HUES64 (cell line): Measurements from ENCODE around the gene SLC9A1. TPM values are rescaled to one million over a fixed set of nuclear protein-coding genes. Genes with fewer than 3 reads are reported as not detected.
"Not testable (repeated sequence)": the region's sequence is repeated elsewhere in the genome, so short reads cannot be mapped to it uniquely, and the experiment has no call there.

Experiments
- H3K27ac ChIP-seq: 2 replicates; pipeline ENCODE4 v1.7.0; 2013; ENCODE audit warnings: low read depth, low read length, inconsistent platforms
- H3K27me3 ChIP-seq: 2 replicates; pipeline ENCODE4 v1.6.1; 2013; ENCODE audit warnings: mild to moderate bottlenecking, low read length; ENCODE audit not compliant: insufficient read depth
- H3K36me3 ChIP-seq: 2 replicates; pipeline ENCODE4 v1.6.1; 2013; ENCODE audit warnings: mild to moderate bottlenecking, low read length; ENCODE audit not compliant: insufficient read depth
- H3K4me1 ChIP-seq: 2 replicates; pipeline ENCODE4 v1.6.1; 2013; ENCODE audit warnings: mild to moderate bottlenecking, low read length, moderate library complexity; ENCODE audit not compliant: insufficient read depth
- H3K4me3 ChIP-seq: 2 replicates; pipeline ENCODE4 v1.5.1; 2013; ENCODE audit warnings: mild to moderate bottlenecking, low read length, moderate library complexity
- H3K9ac ChIP-seq: 2 replicates; pipeline ENCODE4 v1.6.1; 2013; ENCODE audit warnings: mild to moderate bottlenecking, low read depth, low read length
- H3K9me3 ChIP-seq: 2 replicates; pipeline ENCODE4 v1.6.1; 2013; ENCODE audit warnings: low read depth, low read length; ENCODE audit not compliant: insufficient read depth
- WGBS: fragments of 150-250, 120-280 bp; methylation state at CpG from one replicate; pipeline ENCODE4 v1.1.7; 2013; ENCODE audit warnings: missing lambda C conversion rate; 5-methylcytosine and 5-hydroxymethylcytosine counted together
- polyA plus RNA-seq, 2 experiments: library from polyadenylated mRNA; stranded (reverse); fragments of 50-300 nt; gene quantifications; one replicate each; pipeline ENCODE4 v1.2.3, GENCODE V29; 2013

Gene SLC9A1
- 17.4 TPM for polyA plus RNA-seq (2013, experiment 1 of 2)
- polyA plus RNA-seq (2013, experiment 2 of 2), result 16.9 TPM

- Histone ChIP-seq H3K9ac (peak within 1 kb of the TSS; percentile 76), H3K9me3 (no peaks in the 10 kb centered on the region), H3K27ac (peak within 1 kb of the TSS; percentile 50; the same call in 1 of the 2 replicates), H3K36me3 (no peaks in the 10 kb centered on the region), H3K4me1 (peaks cover 17% of the 10 kb centered on the region; the same call in 1 of the 2 replicates), H3K4me3 (peak within 1 kb of the TSS; percentile 63), H3K27me3 (no peaks in the 10 kb centered on the region)
- WGBS, result 7% methylated on average over 37 of the region's 40 CpGs
These were observed at the start of gene SLC9A1 for GRCh38 chr1:27154991-27155781. TSS of gene SLC9A1 (minus strand) at chr1:27155125. CDS start at chr1:27154334, 791 bp downstream.

GRCh38 chr1:27203946-27204345 lies 49.0 kb upstream of the SLC9A1 start:
- Histone ChIP-seq H3K36me3 (no peaks in the 10 kb centered on the region), H3K4me1 (no peaks in the 10 kb centered on the region), H3K27ac (no peak overlapping the region), H3K27me3 (no peaks in the 10 kb centered on the region), H3K9me3 (no peaks in the 10 kb centered on the region), H3K9ac (no peak overlapping the region), H3K4me3 (no peak overlapping the region)
- WGBS, result 92% methylated on average over 1 of the region's 1 CpG

GRCh38 chr1:27201295-27201694 lies 46.4 kb upstream of the SLC9A1 start:
- Histone ChIP-seq H3K27me3 (no peaks in the 10 kb centered on the region), H3K27ac (no peak overlapping the region), H3K4me3 (no peak overlapping the region), H3K9me3 (no peaks in the 10 kb centered on the region), H3K4me1 (no peaks in the 10 kb centered on the region), H3K9ac (no peak overlapping the region), H3K36me3 (no peaks in the 10 kb centered on the region)
- 96% methylated on average over 24 of the region's 24 CpGs for WGBS

GRCh38 chr1:27193194-27193593 lies 38.3 kb upstream of the SLC9A1 start:
- no peak overlapping the region for H3K9ac ChIP-seq
- no peaks in the 10 kb centered on the region for H3K9me3 ChIP-seq
- 100% methylated on average over 1 of the region's 1 CpG for WGBS
- H3K36me3 ChIP-seq, result no peaks in the 10 kb centered on the region
- no peaks in the 10 kb centered on the region for H3K27me3 ChIP-seq
- no peak overlapping the region for H3K27ac ChIP-seq
- H3K4me3 ChIP-seq, result no peak overlapping the region
- H3K4me1 ChIP-seq, result no peaks in the 10 kb centered on the region

- H3K9me3 ChIP-seq, result no peaks in the 10 kb centered on the region
- H3K27me3 ChIP-seq, result no peaks in the 10 kb centered on the region
- no peak overlapping the region for H3K4me3 ChIP-seq
- no peaks in the 10 kb centered on the region for H3K4me1 ChIP-seq
- H3K27ac ChIP-seq, result no peak overlapping the region
- no peaks in the 10 kb centered on the region for H3K36me3 ChIP-seq
- H3K9ac ChIP-seq, result no peak overlapping the region
- 88% methylated on average over 8 of the region's 8 CpGs for WGBS
These were observed 37.2 kb upstream of the SLC9A1 start for GRCh38 chr1:27192039-27192529.

GRCh38 chr1:27184665-27185064 lies 29.7 kb upstream of the SLC9A1 start:
- not testable (repeated sequence) for H3K4me1 ChIP-seq, H3K27ac ChIP-seq, H3K27me3 ChIP-seq, H3K36me3 ChIP-seq, H3K9ac ChIP-seq, H3K4me3 ChIP-seq
- peaks cover 42% of the 10 kb centered on the region for H3K9me3 ChIP-seq
- 88% methylated on average over 3 of the region's 3 CpGs for WGBS

- H3K27me3 ChIP-seq, result no peaks in the 10 kb centered on the region
- no peaks in the 10 kb centered on the region for H3K4me1 ChIP-seq
- H3K36me3 ChIP-seq, result no peaks in the 10 kb centered on the region
- H3K4me3 ChIP-seq, result no peak overlapping the region
- 87% methylated on average over 3 of the region's 3 CpGs for WGBS
- H3K27ac ChIP-seq, result no peak overlapping the region
- peaks cover 43% of the 10 kb centered on the region for H3K9me3 ChIP-seq
- H3K9ac ChIP-seq, result no peak overlapping the region
These were observed 25.1 kb upstream of the SLC9A1 start for GRCh38 chr1:27179979-27180378.

GRCh38 chr1:27179379-27179778 lies 24.5 kb upstream of the SLC9A1 start:
- Histone ChIP-seq H3K9ac (no peak overlapping the region), H3K27ac (no peak overlapping the region), H3K4me1 (no peaks in the 10 kb centered on the region), H3K36me3 (no peaks in the 10 kb centered on the region), H3K4me3 (no peak overlapping the region), H3K27me3 (no peaks in the 10 kb centered on the region), H3K9me3 (peaks cover 38% of the 10 kb centered on the region)

GRCh38 chr1:27176954-27177353 lies 22.0 kb upstream of the SLC9A1 start:
- Histone ChIP-seq H3K27ac (no peak overlapping the region), H3K27me3 (no peaks in the 10 kb centered on the region), H3K9me3 (peaks cover 18% of the 10 kb centered on the region; the same call in 1 of the 2 replicates), H3K4me1 (no peaks in the 10 kb centered on the region), H3K4me3 (no peak overlapping the region), H3K9ac (no peak overlapping the region), H3K36me3 (no peaks in the 10 kb centered on the region)
- 97% methylated on average over 26 of the region's 26 CpGs for WGBS

GRCh38 chr1:27176323-27176722 lies 21.4 kb upstream of the SLC9A1 start:
- H3K9ac ChIP-seq, result no peak overlapping the region
- no peak overlapping the region for H3K27ac ChIP-seq
- no peaks in the 10 kb centered on the region for H3K36me3 ChIP-seq
- no peak overlapping the region for H3K4me3 ChIP-seq
- H3K27me3 ChIP-seq, result no peaks in the 10 kb centered on the region
- H3K9me3 ChIP-seq, result peaks cover 17% of the 10 kb centered on the region; the same call in 1 of the 2 replicates
- H3K4me1 ChIP-seq, result no peaks in the 10 kb centered on the region
- 90% methylated on average over 4 of the region's 4 CpGs for WGBS

GRCh38 chr1:27172992-27173391 lies 18.1 kb upstream of the SLC9A1 start:
- H3K27ac ChIP-seq, H3K4me1 ChIP-seq, H3K9ac ChIP-seq, H3K27me3 ChIP-seq, H3K36me3 ChIP-seq, H3K9me3 ChIP-seq, H3K4me3 ChIP-seq: not testable (repeated sequence)
- 97% methylated on average over 3 of the region's 5 CpGs for WGBS
